ENCODE results near the gene LRMDA. TPM values are rescaled to one million over a fixed set of nuclear protein-coding genes. Genes with fewer than 3 reads are reported as not detected.

Gene LRMDA
- total RNA-seq, 1 experiment from 2014 or later = not detected

GRCh38 chr10:75492173-75492925, 60.9 kb downstream of the LRMDA start:
- in situ Hi-C loops (cut with HindIII; ENCODE audit: low sequenced_read_pairs) = no loop called here
- DNase-seq (ENCODE audit: low spot score) = no peak

DNA sequence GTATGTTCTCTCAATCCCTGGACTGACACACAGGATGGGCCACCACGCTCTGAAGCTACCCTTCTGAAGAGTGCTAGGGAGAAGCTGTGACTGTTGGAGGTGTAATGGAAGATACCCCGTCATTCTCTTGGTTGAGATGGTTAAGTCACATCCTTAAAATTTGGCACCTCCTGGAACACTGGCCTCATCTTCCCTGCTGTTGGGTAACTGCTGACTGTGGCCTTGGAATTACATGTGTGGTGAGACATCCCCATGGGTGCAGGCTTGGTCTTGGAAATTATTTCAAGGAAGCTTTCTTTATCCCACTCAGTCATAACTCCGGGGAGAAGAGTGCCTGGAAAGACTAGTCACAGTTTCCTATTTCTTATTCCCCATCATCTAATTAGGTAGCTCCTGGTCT, 62.0 kb downstream of the LRMDA start:
- DNase-seq (ENCODE audit: low spot score) = no peak
- in situ Hi-C loops (cut with HindIII; ENCODE audit: low sequenced_read_pairs) = no loop called here

DNA sequence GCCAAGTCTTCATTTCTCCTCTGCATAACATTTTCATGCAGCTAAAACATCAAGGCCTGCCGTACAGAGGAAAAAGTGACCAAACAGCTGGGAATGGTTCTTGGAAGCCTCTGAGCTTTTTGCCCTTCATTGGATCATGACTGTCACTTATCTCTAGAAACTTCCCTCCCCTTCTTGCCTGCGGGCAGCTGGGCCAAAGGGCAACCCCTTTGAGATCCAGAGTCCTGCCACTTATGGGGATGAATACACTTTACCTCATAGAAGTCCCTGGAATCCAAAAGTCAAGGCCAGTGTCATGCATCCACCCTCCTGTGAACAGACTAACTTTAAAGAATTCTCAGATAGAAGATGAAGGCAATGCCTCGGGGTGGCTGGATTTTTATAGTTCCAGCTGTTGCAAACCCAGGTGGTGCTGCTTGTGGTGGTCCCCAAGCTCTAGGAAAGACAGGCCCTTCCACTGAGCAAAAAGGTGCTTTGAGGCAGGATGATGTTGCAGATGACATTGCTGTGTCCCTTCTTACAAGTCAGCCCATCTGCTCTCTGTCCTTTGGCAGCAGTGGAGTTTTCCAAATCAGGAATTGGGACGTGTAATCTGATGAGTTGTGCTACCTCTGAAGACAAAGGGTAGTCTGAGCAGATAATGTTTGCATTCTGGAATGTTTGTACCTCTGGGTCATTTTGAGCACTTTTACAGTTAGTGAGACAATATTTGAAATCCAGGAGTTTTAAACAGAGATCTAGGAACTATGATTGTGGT, 64.2 kb downstream of the LRMDA start:
- peak; percentile 10 for DNase-seq (ENCODE audit: low spot score)
- in situ Hi-C loops (cut with HindIII; ENCODE audit: low sequenced_read_pairs) = no loop called here

DNA sequence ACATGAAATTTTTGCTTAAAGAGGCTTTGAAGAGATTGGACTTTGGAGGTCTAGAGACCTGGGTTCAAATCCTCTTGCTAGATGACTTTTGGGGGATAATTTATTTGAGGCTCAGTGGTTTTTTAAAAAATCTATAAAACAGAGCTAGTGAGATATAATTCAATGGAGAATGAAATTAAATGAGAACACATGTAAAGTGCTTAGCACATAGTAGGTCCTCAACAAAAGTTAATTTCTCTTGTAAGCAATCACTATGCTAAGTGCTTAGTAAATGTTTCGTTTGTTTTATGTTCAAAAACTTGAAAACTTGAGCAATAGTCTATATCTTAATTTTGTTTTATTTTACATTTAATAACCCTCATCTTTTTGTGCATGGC, 64.8 kb downstream of the LRMDA start:
- DNase-seq (ENCODE audit: low spot score) = no peak
- in situ Hi-C loops (cut with HindIII; ENCODE audit: low sequenced_read_pairs) = no loop called here

- DNase-seq (ENCODE audit: low spot score) = no peak
- in situ Hi-C loops (cut with HindIII; ENCODE audit: low sequenced_read_pairs) = no loop called here
These were observed 66.8 kb downstream of the LRMDA start for GRCh38 chr10:75497997-75498883.

GRCh38 chr10:75498884-75499350, 67.5 kb downstream of the LRMDA start:
- no peak for DNase-seq (ENCODE audit: low spot score)
- in situ Hi-C loops (cut with HindIII; ENCODE audit: low sequenced_read_pairs) = no loop called here

- in situ Hi-C loops (cut with HindIII; ENCODE audit: low sequenced_read_pairs) = no loop called here
- DNase-seq (ENCODE audit: low spot score) = no peak
These were observed 68.2 kb downstream of the LRMDA start for GRCh38 chr10:75499556-75500160.

DNA sequence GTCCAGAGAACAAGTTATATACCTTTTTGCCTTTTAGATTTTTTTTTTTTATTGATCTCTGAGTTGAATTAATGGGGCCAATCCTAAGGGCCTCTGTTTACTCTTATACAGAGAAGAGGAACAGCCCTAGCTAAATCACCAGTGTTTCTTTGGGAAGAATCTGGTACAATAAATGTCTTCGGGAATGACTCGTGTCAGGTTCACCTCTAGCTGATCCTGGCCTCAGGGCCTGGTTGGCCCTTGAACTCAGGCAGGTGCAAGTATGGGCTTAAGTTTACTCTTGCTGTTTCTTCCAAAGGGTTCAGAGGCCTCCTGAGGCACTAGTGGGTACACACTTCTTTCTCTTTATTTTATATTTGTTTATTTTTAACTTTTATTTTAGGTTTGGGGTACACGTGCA, 71.0 kb downstream of the LRMDA start:
- in situ Hi-C loops (cut with HindIII; ENCODE audit: low sequenced_read_pairs) = no loop called here
- no peak for DNase-seq (ENCODE audit: low spot score)

- DNase-seq (ENCODE audit: low spot score) = no peak
- in situ Hi-C loops (cut with HindIII; ENCODE audit: low sequenced_read_pairs) = no loop called here
These were observed 71.4 kb downstream of the LRMDA start for GRCh38 chr10:75502838-75503237.

GRCh38 chr10:75505293-75505692, 73.9 kb downstream of the LRMDA start:
- in situ Hi-C loops (cut with HindIII; ENCODE audit: low sequenced_read_pairs) = no loop called here
- no peak for DNase-seq (ENCODE audit: low spot score)

DNA sequence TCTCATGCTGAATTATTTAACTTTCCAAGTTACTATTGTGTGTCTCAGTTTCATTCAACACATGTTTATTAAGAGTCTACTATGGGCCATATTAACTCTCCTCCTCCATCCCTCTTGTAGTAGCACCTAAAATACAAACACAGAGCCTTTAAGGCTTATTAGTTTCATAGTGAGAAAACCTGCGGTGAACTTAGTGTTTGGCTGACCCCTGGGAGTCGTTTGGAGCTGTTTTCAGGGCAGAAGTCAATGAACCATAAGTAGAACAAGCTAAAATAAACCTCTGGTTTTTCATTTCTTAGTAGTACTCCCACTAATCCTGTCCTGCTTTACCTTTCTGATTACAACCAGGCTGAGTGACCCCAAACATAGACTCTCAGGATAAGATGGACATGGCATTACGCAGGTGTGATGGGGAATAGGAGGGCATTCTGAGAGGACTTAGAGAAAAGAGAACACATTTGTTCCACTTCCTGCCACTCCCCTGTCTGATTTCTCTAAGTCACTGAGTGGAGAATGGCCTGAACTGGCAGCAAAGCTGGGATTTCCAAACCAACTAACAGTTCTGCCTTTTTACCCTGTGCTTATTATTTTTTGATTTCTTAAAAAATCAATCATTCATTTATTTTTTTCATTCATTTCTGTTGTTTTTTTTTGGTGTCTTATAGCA, 74.5 kb downstream of the LRMDA start:
- in situ Hi-C loops (cut with HindIII; ENCODE audit: low sequenced_read_pairs) = no loop called here
- DNase-seq (ENCODE audit: low spot score) = no peak

GRCh38 chr10:75506930-75507329, 75.5 kb downstream of the LRMDA start:
- in situ Hi-C loops (cut with HindIII; ENCODE audit: low sequenced_read_pairs) = no loop called here
- no peak for DNase-seq (ENCODE audit: low spot score)

GRCh38 chr10:75507469-75507868, 76.0 kb downstream of the LRMDA start:
- in situ Hi-C loops (cut with HindIII; ENCODE audit: low sequenced_read_pairs) = no loop called here
- no peak for DNase-seq (ENCODE audit: low spot score)

- no peak for DNase-seq (ENCODE audit: low spot score)
- in situ Hi-C loops (cut with HindIII; ENCODE audit: low sequenced_read_pairs) = no loop called here
These were observed 76.9 kb downstream of the LRMDA start for GRCh38 chr10:75508239-75508813.

DNA sequence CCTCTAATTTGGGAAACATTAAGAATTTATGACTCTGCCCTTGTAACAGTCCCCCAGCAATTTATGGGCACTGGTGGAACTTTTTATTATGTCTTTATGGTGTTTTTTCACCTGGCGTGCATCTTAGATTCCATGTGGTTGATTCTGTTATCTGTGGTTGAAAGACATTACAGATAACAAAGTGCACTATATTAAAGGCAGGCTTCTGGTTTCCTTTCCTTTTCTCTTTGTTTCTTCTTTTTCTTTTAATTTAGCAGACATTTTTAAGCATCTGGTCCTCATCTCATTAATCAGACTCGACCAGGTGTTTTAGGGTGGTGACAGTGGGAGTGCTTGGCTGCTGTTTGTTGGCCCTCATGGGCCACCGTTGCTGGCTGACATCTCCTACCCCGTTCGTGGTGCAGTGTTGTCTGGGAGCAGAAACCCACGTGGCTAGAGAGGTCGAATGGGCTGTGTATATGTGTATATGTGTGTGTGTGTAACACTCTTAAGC, 77.4 kb downstream of the LRMDA start:
- no peak for DNase-seq (ENCODE audit: low spot score)
- in situ Hi-C loops (cut with HindIII; ENCODE audit: low sequenced_read_pairs) = no loop called here

GRCh38 chr10:75509706-75510105, 78.3 kb downstream of the LRMDA start:
- in situ Hi-C loops (cut with HindIII; ENCODE audit: low sequenced_read_pairs) = no loop called here
- no peak for DNase-seq (ENCODE audit: low spot score)

GRCh38 chr10:75511011-75511410, 79.6 kb downstream of the LRMDA start:
- no peak for DNase-seq (ENCODE audit: low spot score)

DNA sequence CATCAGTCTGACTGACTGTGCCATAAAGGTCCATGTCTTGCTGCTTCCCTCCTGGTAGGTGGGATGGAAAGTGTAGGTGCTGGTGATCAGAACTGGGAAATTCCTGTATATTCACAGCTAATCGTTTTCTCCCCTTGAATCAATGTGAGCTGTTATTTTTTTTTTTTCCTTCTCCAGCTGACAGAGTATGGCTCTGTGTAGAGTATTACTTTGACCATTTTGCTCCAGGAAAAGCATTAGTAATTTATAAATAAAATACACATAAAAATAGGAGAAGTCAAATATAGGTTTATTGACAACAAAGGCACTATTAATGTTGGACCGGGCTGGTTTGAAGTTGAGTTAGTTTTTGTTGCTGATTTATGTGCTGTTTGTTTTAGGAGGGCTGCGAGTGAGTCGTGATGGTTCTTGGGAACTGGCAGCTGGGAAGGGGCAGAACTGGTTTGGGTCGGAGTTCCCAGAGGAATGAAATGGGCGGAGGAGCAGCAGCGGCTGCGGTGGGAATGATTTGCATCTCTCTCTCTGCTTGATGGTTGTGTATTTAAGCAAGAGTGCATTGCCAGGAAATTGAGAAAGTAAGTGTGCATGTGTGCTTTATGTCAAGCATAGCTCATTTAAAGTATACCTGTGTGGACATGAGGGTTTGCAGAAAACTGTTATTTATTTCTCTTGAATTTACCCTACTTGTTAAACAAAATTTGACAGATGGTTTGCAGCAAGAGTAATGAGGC, 80.9 kb downstream of the LRMDA start:
- in situ Hi-C loops (cut with HindIII; ENCODE audit: low sequenced_read_pairs) = no loop called here
- no peak for DNase-seq (ENCODE audit: low spot score)

More at GRCh38 chr10:75511011-75511410, 79.6 kb downstream of the LRMDA start:
- in situ Hi-C loops (cut with HindIII; ENCODE audit: low sequenced_read_pairs) = no loop called here
